ENCODE results near the gene ZNF774. TPM values are rescaled to one million over a fixed set of nuclear protein-coding genes. Genes with fewer than 3 reads are reported as not detected.

Gene ZNF774
- total and polyA plus RNA-seq, 2 of the 8 experiments (the other 6 are each of a cell fraction or from before 2014, with no cell fraction given), result 0.82 to 2.6 TPM

DNA sequence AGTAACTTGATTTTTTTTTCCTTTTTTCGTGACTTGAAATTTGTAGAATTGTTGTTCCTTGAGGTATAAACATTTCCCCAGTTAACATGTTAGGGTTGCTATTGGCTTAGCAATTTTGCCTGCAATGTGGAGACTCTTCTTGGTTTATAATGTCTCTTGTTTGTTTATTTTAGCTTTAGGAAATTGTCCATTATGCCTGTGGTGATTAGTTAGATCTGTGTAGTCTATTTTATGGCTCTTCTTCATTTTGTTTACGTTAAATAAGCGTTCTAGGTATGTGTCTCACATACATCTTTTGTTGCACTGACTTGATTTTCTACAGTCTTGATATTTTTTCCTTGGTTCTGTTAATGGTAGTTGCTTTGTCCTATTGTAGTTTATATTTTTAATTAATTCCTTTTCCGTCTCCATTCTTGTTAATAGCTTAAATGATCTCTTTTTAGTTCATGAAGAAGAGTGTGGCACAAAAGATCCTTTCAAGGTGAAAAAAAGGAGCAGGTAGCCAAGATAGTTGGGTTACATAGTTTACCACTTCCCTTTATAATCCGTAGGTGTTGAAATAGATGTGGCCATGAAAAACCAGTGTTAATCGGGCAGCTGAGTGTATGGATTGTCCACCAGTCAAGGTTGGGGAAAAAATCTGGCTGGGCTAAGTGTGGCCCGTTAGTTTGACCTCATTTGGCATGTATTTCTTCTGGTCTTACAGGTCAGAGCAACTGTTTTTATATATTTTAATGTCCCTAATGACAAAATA, 48.1 kb downstream of the ZNF774 start:
- H3K36me3 ChIP-seq (ENCODE audit: control insufficient read depth in 2 of 4, insufficient read depth in 4 of 4, low read length in 3 of 4), result no peaks in the 10 kb centered on the region
- H4K5ac ChIP-seq (ENCODE audit: insufficient read length, low read depth, low read length), result no peak overlapping the region
- WGBS, 2 experiments (ENCODE audit: extremely low coverage in 1 of 2, insufficient coverage in 1 of 2, insufficient read length in 1 of 2, insufficient replicate concordance in 2 of 2, low coverage in 1 of 2, low lambda C conversion rate in 2 of 2, missing lambda C conversion rate in 1 of 2), result 75% methylated on average over 7 of the region's 7 CpGs; no CpG with 5 or more reads in 1 of the 2 experiments
- no peaks in the 10 kb centered on the region for H3K27me3 ChIP-seq (replicated peaks in 1 of 4; ENCODE audit: control insufficient read depth in 3 of 4, extremely low read depth in 1 of 4, insufficient read depth in 3 of 4, low read length in 3 of 4)
- peak overlapping the region; percentile 51 for H3K27ac ChIP-seq (ENCODE audit: low read depth, low read length)
- H3K56ac ChIP-seq (replicated peaks; ENCODE audit: insufficient read length, low read depth, low read length), result no peak overlapping the region
- CTCF ChIA-PET (ENCODE audit: partially characterized antibody), result interaction anchor here (1.0 to 1.9 kb wide), 3 partner anchors 11 to 82 kb away, joined by 3 to 8 read pairs (median 4); partner anchors contain the start of gene IQGAP1
- H3K9ac ChIP-seq (replicated peaks in 1 of 4; ENCODE audit: extremely low read depth in 1 of 4, low read depth in 3 of 4, low read length in 3 of 4), result peak overlapping the region in 2 of 4 experiments; percentile 40; a peak in 3 of 7 replicates
- FAIRE-seq, result no peak
- peak overlapping the region; percentile 62 for H2BK5ac ChIP-seq (ENCODE audit: low read depth, low read length)
- peak overlapping the region; percentile 10; the same call in 1 of the 2 replicates for H2BK12ac ChIP-seq (ENCODE audit: low read depth, low read length)
- peak overlapping the region in 2 of 4 experiments; percentile 15 to 31; a peak in 2 of 8 replicates for H3K4me3 ChIP-seq (ENCODE audit: extremely low read depth in 1 of 4, insufficient read depth in 2 of 4, low read depth in 3 of 4, low read length in 4 of 4)
- TF ChIP-seq, protein P1, sequence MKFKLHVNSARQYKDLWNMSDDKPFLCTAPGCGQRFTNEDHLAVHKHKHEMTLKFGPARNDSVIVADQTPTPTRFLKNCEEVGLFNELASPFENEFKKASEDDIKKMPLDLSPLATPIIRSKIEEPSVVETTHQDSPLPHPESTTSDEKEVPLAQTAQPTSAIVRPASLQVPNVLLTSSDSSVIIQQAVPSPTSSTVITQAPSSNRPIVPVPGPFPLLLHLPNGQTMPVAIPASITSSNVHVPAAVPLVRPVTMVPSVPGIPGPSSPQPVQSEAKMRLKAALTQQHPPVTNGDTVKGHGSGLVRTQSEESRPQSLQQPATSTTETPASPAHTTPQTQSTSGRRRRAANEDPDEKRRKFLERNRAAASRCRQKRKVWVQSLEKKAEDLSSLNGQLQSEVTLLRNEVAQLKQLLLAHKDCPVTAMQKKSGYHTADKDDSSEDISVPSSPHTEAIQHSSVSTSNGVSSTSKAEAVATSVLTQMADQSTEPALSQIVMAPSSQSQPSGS (IDR thresholded peaks at IDR 0.05; ENCODE audit: low read length), result no peak
- TF ChIP-seq BCL11A (IDR thresholded peaks at IDR 0.05; ENCODE audit: low read depth in 2 of 2, low read length in 2 of 2) (no peak), PHF8 (conservative IDR thresholded peaks at IDR 0.05; ENCODE audit: low read depth, low read length) (no peak), BRCA1 (IDR thresholded peaks at IDR 0.05; ENCODE audit: low read depth, low read length) (no peak), RBBP5 (IDR thresholded peaks at IDR 0.05; ENCODE audit: borderline replicate concordance, low read depth, low read length) (no peak), RNF2 (IDR thresholded peaks at IDR 0.05; ENCODE audit: borderline replicate concordance, low read depth, low read length, missing control alignments, poor library complexity, severe bottlenecking) (no peak)
- no peak overlapping the region for H4K91ac ChIP-seq (replicated peaks; ENCODE audit: insufficient read length, low read length)
- H3K18ac ChIP-seq (ENCODE audit: extremely low read depth, low read length), result no peak overlapping the region
- no peak overlapping the region for H3K14ac ChIP-seq (ENCODE audit: insufficient read length)
- no peak overlapping the region for H2AK5ac ChIP-seq (ENCODE audit: low read depth, low read length)
- H2BK15ac ChIP-seq (ENCODE audit: low read length), result no peak overlapping the region
- peaks cover 10 to 24% (median 16%) of the 10 kb centered on the region in 4 experiments for H3K4me1 ChIP-seq (replicated peaks in 1 of 4; ENCODE audit: control insufficient read depth in 3 of 4, insufficient read depth in 4 of 4, low read length in 3 of 4)
- peaks cover 17 to 94% of the 10 kb centered on the region in 2 experiments for H3K79me2 ChIP-seq (ENCODE audit: control insufficient read depth in 1 of 2, insufficient read depth in 2 of 2, low read length in 2 of 2)
- H3K23me2 ChIP-seq (ENCODE audit: low read depth, low read length), result no peaks in the 10 kb centered on the region
- H4K20me1 ChIP-seq (replicated peaks in 1 of 2; ENCODE audit: control insufficient read depth in 1 of 2, insufficient read depth in 2 of 2, low read length in 2 of 2), result no peaks in the 10 kb centered on the region
- H2BK120ac ChIP-seq (replicated peaks; ENCODE audit: low read depth, low read length), result no peak overlapping the region
- POLR2A ChIA-PET (ENCODE audit: partially characterized antibody), result interaction anchor here (1.0 to 1.2 kb wide), 2 partner anchors 9 to 13 kb away, joined by 3 read pairs; no protein-coding TSS in a partner anchor
- peak overlapping the region; percentile 47 to 50; a peak in 2 of 4 replicates for H3K4me2 ChIP-seq (ENCODE audit: insufficient read depth in 1 of 2, low read depth in 2 of 2, low read length in 2 of 2)
- no peaks in the 10 kb centered on the region for H3K79me1 ChIP-seq (ENCODE audit: low read depth, low read length)
- no peaks in the 10 kb centered on the region for H3K9me3 ChIP-seq (ENCODE audit: insufficient read depth in 2 of 2, low read depth in 1 of 2, low read length in 1 of 2)
- no peak overlapping the region for H2AFZ ChIP-seq (ENCODE audit: low read length)
- H3K23ac ChIP-seq (ENCODE audit: insufficient read length), result no peak overlapping the region
- DNase-seq (ENCODE audit: low read depth in 1 of 2, low spot score in 2 of 2), result no peak
- no peak overlapping the region for H4K8ac ChIP-seq (ENCODE audit: extremely low read depth, insufficient read depth, low read length)
- H2BK20ac ChIP-seq (ENCODE audit: low read length), result no peak overlapping the region
- no peak overlapping the region for H3K4ac ChIP-seq (replicated peaks; ENCODE audit: insufficient read length, low read depth, low read length)

All from H1 (cell line).